Occipital lobe (tissue), 3 donors: ENCODE data around the gene SLC46A3. TPM values are rescaled to one million over a fixed set of nuclear protein-coding genes. Genes with fewer than 3 reads are reported as not detected.
A peak's percentile ranks its signal among the peaks of the same experiment; 100 is the strongest.
"Not testable (repeated sequence)": the region's sequence is repeated elsewhere in the genome, so short reads cannot be mapped to it uniquely, and the experiment has no call there.

Experiments used
- DNase-seq: peaks from one replicate; lab custom pipeline; 2025; lab: John Stamatoyannopoulos, UW
- small RNA-seq: library from RNA; depleted of rRNA; stranded (forward); fragments of <200 nt; gene quantifications from one replicate; pipeline ENCODE3, GENCODE V24; 2014
- total RNA-seq: library from RNA; depleted of rRNA; stranded (reverse); fragments of >200 nt; gene quantifications from one replicate; pipeline ENCODE4 v1.2.3, GENCODE V29; 2014

The SLC46A3 gene
- total RNA-seq, 1 donor from 2014 or later, result 3.3 TPM

DNA sequence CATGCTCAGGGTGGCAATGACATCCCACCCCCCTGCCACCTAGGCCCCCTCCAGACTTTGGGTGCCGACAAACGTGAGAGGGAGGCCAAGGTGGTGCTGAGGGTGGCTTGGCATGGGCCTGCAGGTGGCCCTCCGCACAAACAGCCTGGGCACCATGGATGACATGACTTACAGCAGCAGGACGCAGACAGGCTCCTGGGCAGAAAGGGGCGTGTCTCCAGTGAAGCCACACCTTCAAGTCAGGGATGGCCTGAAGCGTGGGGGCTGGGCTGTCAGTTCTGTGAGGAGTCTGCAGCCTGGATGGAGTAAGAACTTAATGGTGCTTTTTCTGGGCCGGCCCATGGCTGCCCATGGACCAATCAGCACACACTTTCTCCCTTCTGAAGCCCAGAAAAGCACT lies 34.5 kb downstream of the SLC46A3 start:
- DNase-seq, result no peak

DNA sequence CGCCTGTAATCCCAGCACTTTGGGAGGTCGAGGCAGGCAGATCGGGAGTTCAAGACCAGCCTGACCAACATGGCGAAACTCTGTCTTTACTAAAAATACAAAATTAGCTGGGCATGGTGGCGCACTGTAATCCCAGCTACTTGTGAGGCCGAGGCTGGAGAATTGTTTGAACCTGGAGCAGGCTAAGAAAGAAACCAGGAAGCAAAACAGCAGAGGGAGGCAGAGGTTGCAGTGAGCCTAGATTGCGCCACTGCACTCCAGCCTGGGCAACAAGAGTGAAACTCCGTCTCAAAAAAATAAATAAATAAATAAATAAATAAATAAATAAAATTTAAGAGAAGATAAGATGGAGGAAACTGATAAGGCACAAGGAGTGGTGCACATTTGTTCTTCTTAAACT lies 35.6 kb downstream of the SLC46A3 start:
- DNase-seq, result not testable (repeated sequence)

DNA sequence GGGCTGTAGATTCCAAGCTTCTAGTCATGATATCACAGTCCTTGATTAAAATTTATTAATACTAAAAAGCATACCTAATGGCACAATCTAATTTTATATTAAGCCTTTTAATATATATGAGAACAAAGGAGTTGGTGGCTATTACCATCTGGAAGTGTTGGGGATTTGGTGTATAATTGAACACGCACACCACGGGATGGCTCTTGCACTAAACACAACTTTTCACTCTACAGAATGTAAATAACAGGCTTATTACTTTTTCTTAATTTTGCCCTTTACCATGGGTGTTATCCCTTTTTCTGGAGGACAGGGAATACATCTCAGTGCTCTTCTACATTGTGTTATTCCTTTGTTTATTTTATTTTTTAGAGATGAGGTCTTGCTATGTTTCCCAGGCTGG lies 38.2 kb downstream of the SLC46A3 start:
- no peak for DNase-seq

DNA sequence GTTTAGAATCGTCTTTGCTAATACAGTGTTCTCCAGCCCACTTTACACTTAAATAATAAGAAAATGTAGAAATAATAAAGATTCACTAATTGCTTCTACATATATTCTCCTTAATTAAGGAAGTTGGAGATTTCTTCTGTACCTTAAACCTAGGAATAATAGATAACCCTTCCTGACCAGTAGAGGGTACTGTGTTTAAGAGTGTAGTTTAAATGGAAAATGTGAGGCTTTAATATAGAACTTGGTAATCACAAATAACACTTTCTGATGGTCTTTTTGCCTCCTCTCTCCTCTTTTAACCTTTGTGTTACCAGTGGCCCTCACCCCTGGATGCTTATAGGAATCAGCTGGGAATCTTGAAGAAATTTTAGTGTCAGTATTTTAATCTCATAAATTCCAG lies 39.1 kb downstream of the SLC46A3 start:
- DNase-seq, result no peak

DNA sequence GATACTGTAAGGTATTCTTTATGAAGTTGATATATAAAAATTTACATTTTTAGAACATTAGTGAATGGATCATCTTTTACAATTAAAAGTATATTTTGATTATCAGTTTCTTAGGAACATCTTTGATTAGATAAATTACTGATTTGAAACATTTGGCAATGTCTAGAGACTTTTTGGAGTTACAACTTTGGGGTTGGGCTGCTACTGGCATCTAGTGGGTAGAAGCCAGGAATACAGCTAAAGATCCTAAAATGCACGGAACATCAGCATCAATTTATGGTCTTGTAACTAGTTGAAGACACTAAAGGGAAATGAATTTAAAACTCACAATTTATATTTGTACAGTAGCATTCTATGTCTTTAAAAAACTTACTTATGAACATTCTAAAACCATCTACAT lies 40.0 kb downstream of the SLC46A3 start:
- DNase-seq, result no peak

DNA sequence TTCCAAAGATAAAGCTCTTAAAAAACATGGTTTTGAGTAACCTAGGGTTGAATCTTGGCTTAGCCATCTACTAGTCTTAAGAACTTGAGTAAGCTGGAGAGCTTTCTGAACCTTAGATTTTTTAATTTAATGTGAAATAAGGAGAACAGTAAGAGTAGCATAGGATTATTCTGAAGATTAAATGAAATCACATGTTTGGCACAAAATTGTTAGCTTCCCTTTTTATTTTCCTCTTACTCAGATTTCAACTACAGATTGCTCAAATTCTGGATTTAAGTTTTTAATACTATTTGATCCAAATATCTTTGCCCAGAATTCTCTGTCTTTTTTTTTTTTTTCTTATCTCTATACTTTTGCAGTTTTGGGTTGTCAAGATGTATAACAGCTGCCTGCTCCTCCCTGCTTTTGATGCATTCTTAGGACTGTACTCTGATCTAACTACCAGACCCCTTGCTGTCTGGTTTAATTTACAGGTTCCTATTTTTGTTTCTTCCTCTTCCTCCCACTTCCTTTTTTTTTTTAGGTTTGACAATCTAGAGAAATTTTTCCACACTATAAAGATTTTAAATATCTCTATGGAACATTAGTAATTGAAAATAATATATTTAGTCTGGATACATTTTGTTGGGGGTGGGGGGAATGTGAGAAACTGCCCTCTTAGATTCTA lies 47.5 kb downstream of the SLC46A3 start:
- no peak for DNase-seq

DNA sequence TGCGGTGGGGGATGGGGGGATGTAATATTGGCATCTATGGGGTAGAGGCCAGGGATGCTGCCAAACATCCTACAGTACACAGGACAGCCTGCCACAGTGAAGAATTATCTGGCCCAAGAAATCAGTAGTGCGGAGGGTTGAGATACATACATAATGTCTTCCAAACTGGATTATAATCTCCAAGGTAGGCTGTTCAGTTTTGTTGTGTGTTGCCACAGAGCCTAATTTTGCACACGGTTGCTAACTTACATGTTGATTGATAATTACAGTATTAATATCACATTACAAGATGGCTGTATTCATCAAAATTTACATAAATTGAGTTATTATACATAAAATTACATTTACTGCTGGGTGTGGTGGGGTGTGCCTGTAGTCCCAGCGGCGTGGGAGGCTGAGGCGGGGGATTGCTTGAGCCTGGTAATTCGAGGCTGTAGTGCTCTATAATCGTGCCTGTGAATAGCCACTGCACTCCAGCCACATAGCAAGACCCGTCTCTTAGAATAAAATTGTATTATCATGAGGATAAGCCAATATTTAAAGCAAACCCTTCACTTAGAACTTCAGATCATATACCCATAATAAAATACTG lies 51.8 kb downstream of the SLC46A3 start:
- DNase-seq, result no peak

DNA sequence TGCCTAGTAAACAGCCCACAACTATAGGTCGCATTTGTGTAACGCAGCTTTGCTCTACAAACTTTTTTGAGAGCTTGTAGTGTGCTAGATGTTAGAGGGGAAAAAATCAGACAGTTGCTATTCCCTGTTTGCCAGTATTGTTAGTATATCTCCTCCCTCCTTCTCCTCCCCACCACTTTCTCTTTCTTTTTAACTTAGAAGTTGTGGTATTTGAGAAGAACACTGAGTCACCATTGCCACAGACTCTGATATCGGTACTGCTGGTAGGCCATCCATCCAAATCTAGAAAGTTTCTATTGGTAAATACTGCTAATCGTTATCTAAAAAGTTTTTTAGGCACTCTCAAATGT lies 59.2 kb downstream of the SLC46A3 start:
- DNase-seq, result no peak

DNA sequence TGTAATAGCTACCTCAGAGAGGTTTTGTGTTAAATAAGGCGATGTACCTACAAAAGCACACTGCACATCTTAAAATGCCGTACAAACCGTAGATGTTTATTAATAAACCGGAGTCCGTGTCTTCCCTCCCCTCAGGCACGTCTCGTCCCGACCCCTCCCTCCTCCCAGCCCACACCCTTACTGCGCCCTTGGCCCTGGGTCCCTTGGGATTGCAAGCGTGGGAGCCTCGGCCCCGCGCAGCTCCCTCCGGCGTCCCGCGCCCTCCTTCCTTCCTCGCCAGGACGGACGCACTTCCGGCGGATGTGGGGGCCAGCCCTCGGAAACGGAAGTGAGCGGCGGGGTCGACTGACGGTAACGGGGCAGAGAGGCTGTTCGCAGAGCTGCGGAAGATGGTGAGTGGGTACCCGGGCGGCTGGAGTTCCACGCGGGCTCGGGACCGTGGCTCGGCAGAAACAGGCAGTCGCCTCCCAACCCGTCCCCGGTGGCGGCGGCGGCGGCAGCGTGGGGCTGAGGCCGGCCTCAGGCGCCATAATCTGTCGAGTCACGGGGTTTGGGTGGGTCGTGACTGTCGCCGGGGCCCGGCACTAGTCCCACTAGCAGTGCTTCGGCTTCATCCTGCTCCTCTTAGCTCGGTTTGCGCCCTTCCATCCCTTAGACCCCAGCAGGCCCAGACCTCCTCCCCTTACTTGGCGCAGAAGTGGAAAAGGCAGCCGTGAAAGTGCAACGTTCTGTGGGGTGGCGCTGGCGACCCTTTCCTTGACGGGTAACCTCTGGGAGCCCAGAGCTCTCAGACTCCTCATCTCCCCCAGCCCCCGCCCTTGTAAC lies 59.8 kb downstream of the SLC46A3 start, which contains the start of gene POMP:
TSS of gene POMP (plus strand) at position 335 of the 825 bp plus-strand sequence. CDS start at position 390, 55 bp downstream.
- DNase-seq, result peak; percentile 91

DNA sequence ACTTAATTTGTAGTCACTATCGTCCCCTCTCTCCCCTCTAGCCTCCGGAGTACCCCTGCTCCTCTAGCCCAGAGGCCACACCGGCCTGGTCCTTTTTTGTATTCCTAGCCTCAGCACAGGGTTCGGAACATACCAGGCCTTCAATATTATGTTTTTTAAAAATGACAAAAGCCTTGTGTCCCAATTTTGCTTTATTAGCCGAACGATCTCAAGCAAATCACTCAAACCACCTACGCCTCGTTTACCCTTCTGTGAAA lies 60.3 kb downstream of the SLC46A3 start:
- DNase-seq, result no peak

DNA sequence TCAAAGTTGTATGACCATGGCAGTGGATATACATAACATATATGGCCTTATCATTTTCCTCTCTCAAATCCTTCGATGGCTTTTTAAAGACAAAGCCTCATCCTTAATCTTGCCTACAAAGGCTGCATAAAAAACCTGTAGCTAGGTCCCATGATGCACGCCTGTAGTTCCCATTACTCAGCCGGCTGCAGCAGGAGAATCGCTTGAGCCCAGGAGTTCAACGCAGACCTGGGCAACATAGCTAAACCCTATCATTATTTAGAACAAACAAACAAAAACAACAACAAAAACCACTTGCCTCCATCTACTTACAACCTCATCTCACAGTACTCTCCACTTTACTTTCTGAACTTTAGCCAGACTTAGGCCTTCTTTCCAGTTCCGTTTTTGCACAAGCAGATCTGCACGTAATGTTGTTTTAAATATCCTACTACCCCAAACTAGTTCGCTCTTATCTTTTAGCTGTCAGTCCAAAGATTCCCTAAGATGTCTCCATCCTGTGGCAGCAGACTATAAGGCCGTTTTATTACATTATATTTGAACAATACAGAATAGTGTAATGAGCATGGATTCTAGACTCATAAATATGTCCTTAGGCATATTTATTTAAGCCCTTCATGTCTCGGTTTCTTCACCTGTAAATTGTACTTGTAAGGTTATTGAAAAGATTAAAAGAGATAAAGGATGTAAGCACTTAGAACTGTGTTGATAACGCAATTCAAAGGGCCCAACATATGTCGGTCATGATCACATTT lies 60.8 kb downstream of the SLC46A3 start:
- no peak for DNase-seq

DNA sequence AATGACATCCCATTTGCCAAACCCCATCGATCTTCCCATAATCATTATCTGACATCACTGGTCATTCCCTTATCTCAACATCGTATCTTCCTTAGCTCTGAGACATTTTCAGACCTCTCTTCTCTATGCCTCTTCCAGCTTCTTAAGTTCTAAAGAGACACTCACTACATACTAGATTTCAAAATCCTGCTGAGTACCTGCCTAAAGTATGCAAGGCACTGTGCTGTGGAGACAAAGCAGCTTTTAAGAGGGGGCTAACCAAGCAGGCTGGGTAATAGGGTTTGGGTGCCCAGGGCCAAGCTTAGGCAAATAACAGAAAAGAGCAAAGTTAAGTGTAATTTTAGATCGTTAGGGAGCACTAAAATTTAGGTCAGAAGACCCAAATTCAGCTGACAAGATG lies 63.2 kb downstream of the SLC46A3 start:
- no peak for DNase-seq

DNA sequence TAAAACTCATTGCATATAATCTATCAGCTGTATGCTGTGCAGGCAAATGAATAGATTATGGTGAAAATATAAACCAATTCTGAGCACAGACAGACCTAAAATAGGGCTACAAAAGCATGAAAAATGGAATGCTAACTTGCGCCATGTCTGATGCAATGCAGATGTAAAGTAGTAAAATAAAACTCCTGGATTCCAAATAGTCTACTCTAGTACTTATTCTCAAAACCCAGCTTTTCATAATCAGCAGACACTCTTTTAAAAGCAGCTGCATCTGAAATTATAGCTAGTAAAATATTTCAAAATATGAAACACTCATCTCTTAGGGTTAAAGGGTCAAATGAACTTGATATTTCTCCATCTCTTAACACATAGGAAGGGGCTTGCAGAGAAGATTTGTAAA lies 64.5 kb downstream of the SLC46A3 start:
- DNase-seq, result no peak

DNA sequence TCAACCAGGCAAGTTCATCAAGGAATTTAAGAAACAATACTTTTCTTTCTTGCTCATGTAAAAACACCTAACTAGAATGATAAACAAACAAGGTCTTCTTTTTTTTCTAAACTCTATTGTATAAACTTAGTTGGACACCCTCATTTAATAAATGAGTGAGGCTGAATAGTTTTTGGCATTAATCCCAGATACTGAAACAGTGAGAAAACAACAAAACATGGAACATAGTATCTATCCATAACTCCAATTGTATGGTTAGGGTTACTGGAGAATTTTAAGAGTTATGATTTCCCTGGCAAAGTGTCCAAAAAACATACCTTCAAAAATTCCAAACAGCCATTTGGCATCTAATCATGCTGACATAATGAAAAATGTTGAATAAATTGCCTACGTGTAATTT lies 65.7 kb downstream of the SLC46A3 start:
- DNase-seq, result no peak

DNA sequence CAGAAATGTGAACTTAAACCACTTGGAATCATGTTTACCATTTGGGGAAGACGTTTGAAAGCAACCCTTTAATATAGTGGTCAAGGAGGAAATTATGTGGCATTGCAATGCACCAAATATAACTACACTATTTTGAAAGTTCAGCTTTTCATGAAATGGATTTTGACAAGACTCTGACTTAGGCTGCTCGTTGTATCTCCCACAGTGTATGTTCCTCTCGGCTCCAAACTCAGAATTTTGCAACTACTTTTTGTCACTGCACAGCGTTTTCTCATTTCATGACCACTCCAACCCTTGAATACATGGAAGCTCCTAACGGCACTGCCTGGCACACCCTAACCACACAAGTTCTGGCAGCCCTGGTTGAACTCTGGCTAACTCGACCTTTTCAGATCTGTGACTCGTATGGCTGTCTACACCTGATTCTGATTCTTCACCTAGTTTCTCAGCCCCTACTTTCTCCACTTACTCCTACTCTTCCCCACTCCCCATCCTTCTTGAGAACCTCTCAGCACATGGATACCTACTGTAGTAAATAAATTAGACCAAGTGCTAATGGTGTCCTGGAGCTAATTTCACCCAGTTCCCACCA lies 66.9 kb downstream of the SLC46A3 start:
- no peak for DNase-seq

DNA sequence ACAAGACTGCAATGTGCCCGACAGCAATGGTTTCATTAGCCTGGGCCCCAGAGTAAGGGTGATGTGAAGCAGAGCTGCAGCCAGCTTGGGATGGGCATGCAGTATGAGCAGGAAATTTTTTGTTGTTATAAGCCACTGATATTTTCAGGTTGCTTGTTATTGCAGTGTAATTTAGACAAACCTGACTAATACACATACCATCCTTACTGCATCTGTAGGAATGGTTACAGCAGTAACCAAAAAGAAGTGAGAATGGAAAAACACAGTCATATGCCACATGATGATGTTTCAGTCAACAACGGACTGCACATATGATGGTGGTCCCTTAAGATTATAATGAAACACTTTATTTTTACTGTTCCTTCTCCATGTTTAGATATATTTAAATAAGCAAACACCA lies 68.5 kb downstream of the SLC46A3 start:
- no peak for DNase-seq

Small RNA genes lying within 50 kb of the gene (small RNA-seq; reads per million reads assigned to genes)
- gene RNU6-53P, result not detected

Other genes with a start within 250 kb of the SLC46A3 start
- 13.7 TPM for gene FLT1, start 223.8 kb downstream of the SLC46A3 start, total RNA-seq
- 43.2 TPM for gene POMP, start 59.8 kb downstream of the SLC46A3 start, total RNA-seq
- 3.6 TPM for gene MTUS2, start 101.4 kb upstream of the SLC46A3 start, total RNA-seq